ENCODE data around the gene ABCC12.

- TF ChIP-seq, protein P1, sequence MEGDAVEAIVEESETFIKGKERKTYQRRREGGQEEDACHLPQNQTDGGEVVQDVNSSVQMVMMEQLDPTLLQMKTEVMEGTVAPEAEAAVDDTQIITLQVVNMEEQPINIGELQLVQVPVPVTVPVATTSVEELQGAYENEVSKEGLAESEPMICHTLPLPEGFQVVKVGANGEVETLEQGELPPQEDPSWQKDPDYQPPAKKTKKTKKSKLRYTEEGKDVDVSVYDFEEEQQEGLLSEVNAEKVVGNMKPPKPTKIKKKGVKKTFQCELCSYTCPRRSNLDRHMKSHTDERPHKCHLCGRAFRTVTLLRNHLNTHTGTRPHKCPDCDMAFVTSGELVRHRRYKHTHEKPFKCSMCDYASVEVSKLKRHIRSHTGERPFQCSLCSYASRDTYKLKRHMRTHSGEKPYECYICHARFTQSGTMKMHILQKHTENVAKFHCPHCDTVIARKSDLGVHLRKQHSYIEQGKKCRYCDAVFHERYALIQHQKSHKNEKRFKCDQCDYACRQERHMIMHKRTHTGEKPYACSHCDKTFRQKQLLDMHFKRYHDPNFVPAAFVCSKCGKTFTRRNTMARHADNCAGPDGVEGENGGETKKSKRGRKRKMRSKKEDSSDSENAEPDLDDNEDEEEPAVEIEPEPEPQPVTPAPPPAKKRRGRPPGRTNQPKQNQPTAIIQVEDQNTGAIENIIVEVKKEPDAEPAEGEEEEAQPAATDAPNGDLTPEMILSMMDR (IDR thresholded peaks at IDR 0.05) = peak; percentile 63 to 88 (median 76)
- TF ChIP-seq POLR2A (IDR thresholded peaks at IDR 0.05) = no peak
Measured at GRCh38 chr16:48164907-48165715, 9.3 kb upstream of the ABCC12 start.
